Gastrocnemius medialis (tissue), 4 donors: ENCODE measurements around the gene SLC25A18.

Experiments
- CTCF ChIP-seq, 5 experiments: fragments of 450-650 bp in 3 of 5; fragments of 200-600 bp in 2 of 5; sonication (generic) in 2 of 5; IDR thresholded peaks in 4 of 5; conservative IDR thresholded peaks in 1 of 5; 1 replicate in 4 of 5; 2 replicates in 1 of 5; pipeline ENCODE4 v1.5.1; 2016 to 2019; ENCODE audit warnings: antibody characterized with exemption in 5 of 5, mild to moderate bottlenecking in 3 of 5, moderate library complexity in 3 of 5
- POLR2A ChIP-seq, 2 donors: fragments of 450-650 bp; IDR thresholded peaks; one replicate each; pipeline ENCODE4 v1.6.1; 2017; ENCODE audit warnings: antibody characterized with exemption in 2 of 2, mild to moderate bottlenecking in 2 of 2, moderate library complexity in 2 of 2

GRCh38 chr22:17552737-17553136, 10.6 kb upstream of the SLC25A18 start:
- TF ChIP-seq CTCF (IDR thresholded peaks at IDR 0.05 in 4 of 5, conservative IDR thresholded peaks at IDR 0.05 in 1 of 5) (no peak), POLR2A (IDR thresholded peaks at IDR 0.05) (no peak)
